Neural cell (in vitro differentiated cells): Measurements from ENCODE around the gene IGFL1. TPM values are rescaled to one million over a fixed set of nuclear protein-coding genes. Genes with fewer than 3 reads are reported as not detected.
"Not testable (repeated sequence)": the region's sequence is repeated elsewhere in the genome, so short reads cannot be mapped to it uniquely, and the experiment has no call there.

ENCODE experiments used
- H2AFZ ChIP-seq: fragments of 200-600, 300-800 bp; sonication (generic), shearing (Covaris generic); 2 replicates; pipeline ENCODE4 v1.6.0; 2014; ENCODE audit warnings: low read depth, mild to moderate bottlenecking, antibody characterized with exemption, low read length, moderate library complexity
- H3F3A ChIP-seq: fragments of 200-600 bp; shearing (Covaris generic); 2 replicates; pipeline ENCODE4 v1.6.1; 2016; ENCODE audit warnings: mild to moderate bottlenecking, moderate library complexity, mixed read lengths, antibody characterized with exemption, low read length; ENCODE audit not compliant: insufficient read depth, poor library complexity, severe bottlenecking
- H3K27ac ChIP-seq: fragments of 200-600, 300-800 bp; sonication (generic), shearing (Covaris generic); 2 replicates; pipeline ENCODE4 v1.5.1; 2014; ENCODE audit warnings: mild to moderate bottlenecking, low read length, moderate library complexity
- H3K27me3 ChIP-seq: fragments of 300-800, 200-600 bp; sonication (generic), shearing (Covaris generic); 2 replicates; pipeline ENCODE4 v1.6.0; 2014; ENCODE audit warnings: mild to moderate bottlenecking, low read depth, low read length, moderate library complexity; ENCODE audit not compliant: insufficient read depth
- H3K36me3 ChIP-seq: fragments of 300-800, 200-600 bp; sonication (generic), shearing (Covaris generic); 2 replicates; pipeline ENCODE4 v1.5.1; 2014; ENCODE audit warnings: mild to moderate bottlenecking, antibody characterized with exemption, low read length, moderate library complexity; ENCODE audit not compliant: insufficient read depth
- H3K4me2 ChIP-seq: fragments of 300-800, 200-600 bp; sonication (generic), shearing (Covaris generic); 2 replicates; pipeline ENCODE4 v1.6.0; 2014; ENCODE audit warnings: mild to moderate bottlenecking, low read length
- H3K4me3 ChIP-seq: fragments of 300-800, 200-600 bp; sonication (generic), shearing (Covaris generic); 2 replicates; pipeline ENCODE4 v1.5.1; 2014; ENCODE audit warnings: mild to moderate bottlenecking, low read length, moderate library complexity
- H3K79me2 ChIP-seq: fragments of 200-600 bp; shearing (Covaris generic); replicated peaks from 2 replicates; pipeline ENCODE4 v1.6.0; 2014; ENCODE audit warnings: mild to moderate bottlenecking, low read length, moderate library complexity; ENCODE audit not compliant: insufficient read depth
- H3K9ac ChIP-seq: fragments of 300-800, 200-600 bp; sonication (generic), shearing (Covaris generic); 2 replicates; pipeline ENCODE4 v1.6.1; 2016; ENCODE audit warnings: mild to moderate bottlenecking, low read length, mixed read lengths
- H3K9me2 ChIP-seq: fragments of 200-600 bp; shearing (Covaris generic); 2 replicates; pipeline ENCODE4 v1.6.1; 2016; ENCODE audit warnings: mild to moderate bottlenecking, low read length, mixed read lengths; ENCODE audit not compliant: insufficient read depth
- H3K9me3 ChIP-seq: fragments of 200-600, 300-800 bp; sonication (generic), shearing (Covaris generic); 2 replicates; pipeline ENCODE4 v1.6.1; 2016; ENCODE audit warnings: mild to moderate bottlenecking, mixed run types, low read length, moderate library complexity, mixed read lengths
- H4K20me1 ChIP-seq: fragments of 200-600 bp; shearing (Covaris generic); 2 replicates; pipeline ENCODE4 v1.6.1; 2016; ENCODE audit warnings: mild to moderate bottlenecking, mixed run types; ENCODE audit not compliant: insufficient read depth
- EZH2 ChIP-seq: fragments of 200-600, 300-800 bp; shearing (Covaris generic), sonication (generic); IDR thresholded peaks from 2 replicates; pipeline ENCODE4 v1.6.1; 2014; ENCODE audit warnings: antibody characterized with exemption, low read length, borderline replicate concordance, mild to moderate bottlenecking; ENCODE audit not compliant: insufficient read depth, poor library complexity, severe bottlenecking
- MXI1 ChIP-seq: fragments of 450-650 bp; conservative IDR thresholded peaks from 2 replicates; pipeline ENCODE4 v1.6.1; 2014; ENCODE audit warnings: antibody characterized with exemption, mild to moderate bottlenecking; ENCODE audit not compliant: poor library complexity, severe bottlenecking
- POLR2AphosphoS5 ChIP-seq: IDR thresholded peaks from 2 replicates; pipeline ENCODE4 v1.6.1; 2012
- RAD21 ChIP-seq: fragments of 450-650 bp; conservative IDR thresholded peaks from 2 replicates; pipeline ENCODE4 v1.6.1; 2014; ENCODE audit warnings: antibody characterized with exemption, mild to moderate bottlenecking, moderate library complexity
- polyA plus RNA-seq: library from polyadenylated mRNA; depleted of rRNA; stranded (reverse); fragments of >200 nt; gene quantifications from 2 replicates; pipeline ENCODE4 v1.2.3, GENCODE V29; 2014
- TF ChIP-seq, protein P1 (sequence below): IDR thresholded peaks from 2 replicates; pipeline ENCODE4 v1.6.1; 2012; ENCODE audit warnings: borderline replicate concordance
- TF ChIP-seq, protein P2 (sequence below): fragments of 450-650 bp; IDR thresholded peaks from 2 replicates; pipeline ENCODE4 v1.5.1; 2014; ENCODE audit warnings: antibody characterized with exemption, mild to moderate bottlenecking, moderate library complexity; ENCODE audit not compliant: poor library complexity, severe bottlenecking

Gene IGFL1
- polyA plus RNA-seq, 1 donor from 2014 or later = not detected

DNA sequence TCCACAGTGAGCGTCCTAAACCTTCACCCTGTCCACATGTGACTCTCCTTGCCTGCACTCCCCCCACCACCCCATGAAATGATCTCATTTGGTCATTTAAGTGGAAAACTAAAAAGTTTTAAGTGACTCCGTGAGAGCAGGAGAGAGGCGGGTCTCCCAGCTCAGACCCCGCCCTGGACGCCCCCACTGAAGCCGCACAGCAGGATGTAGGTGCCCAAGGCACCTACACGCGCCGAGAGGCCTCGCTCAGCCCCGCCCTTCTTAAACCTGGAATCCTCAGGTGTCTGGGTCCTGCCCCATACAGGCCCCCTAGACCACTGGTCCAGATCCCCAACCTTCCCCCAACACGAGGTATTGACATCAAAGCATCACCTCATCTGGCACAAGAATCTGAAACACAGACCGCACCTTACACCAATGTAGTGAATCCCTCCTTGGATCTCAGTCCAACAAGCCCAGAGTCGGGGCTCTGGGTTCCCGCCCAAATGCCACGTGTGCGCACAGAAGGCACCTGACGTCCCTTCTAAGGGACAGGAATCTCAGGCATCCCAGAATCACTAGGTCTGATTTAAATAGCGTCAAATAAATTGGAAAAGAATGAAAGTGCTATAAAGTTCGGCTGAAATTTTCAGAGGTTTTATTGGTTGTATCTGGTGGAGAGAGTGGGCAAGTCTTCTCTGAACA, 3.5 kb downstream of the IGFL1 start:
- Histone ChIP-seq H3K4me3 (no peak overlapping the region), H3F3A (no peaks in the 10 kb centered on the region), H3K36me3 (no peaks in the 10 kb centered on the region), H3K9me2 (no peaks in the 10 kb centered on the region), H3K9me3 (no peaks in the 10 kb centered on the region), H3K27ac (no peak overlapping the region), H3K4me2 (no peak overlapping the region), H3K79me2 (no peaks in the 10 kb centered on the region), H3K27me3 (peaks cover 2% of the 10 kb centered on the region), H3K9ac (no peak overlapping the region), H4K20me1 (no peaks in the 10 kb centered on the region), H2AFZ (no peak overlapping the region)
- TF ChIP-seq MXI1 (no peak), POLR2AphosphoS5 (no peak), RAD21 (no peak), EZH2 (no peak)
- TF ChIP-seq, protein P1, sequence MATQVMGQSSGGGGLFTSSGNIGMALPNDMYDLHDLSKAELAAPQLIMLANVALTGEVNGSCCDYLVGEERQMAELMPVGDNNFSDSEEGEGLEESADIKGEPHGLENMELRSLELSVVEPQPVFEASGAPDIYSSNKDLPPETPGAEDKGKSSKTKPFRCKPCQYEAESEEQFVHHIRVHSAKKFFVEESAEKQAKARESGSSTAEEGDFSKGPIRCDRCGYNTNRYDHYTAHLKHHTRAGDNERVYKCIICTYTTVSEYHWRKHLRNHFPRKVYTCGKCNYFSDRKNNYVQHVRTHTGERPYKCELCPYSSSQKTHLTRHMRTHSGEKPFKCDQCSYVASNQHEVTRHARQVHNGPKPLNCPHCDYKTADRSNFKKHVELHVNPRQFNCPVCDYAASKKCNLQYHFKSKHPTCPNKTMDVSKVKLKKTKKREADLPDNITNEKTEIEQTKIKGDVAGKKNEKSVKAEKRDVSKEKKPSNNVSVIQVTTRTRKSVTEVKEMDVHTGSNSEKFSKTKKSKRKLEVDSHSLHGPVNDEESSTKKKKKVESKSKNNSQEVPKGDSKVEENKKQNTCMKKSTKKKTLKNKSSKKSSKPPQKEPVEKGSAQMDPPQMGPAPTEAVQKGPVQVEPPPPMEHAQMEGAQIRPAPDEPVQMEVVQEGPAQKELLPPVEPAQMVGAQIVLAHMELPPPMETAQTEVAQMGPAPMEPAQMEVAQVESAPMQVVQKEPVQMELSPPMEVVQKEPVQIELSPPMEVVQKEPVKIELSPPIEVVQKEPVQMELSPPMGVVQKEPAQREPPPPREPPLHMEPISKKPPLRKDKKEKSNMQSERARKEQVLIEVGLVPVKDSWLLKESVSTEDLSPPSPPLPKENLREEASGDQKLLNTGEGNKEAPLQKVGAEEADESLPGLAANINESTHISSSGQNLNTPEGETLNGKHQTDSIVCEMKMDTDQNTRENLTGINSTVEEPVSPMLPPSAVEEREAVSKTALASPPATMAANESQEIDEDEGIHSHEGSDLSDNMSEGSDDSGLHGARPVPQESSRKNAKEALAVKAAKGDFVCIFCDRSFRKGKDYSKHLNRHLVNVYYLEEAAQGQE = no peak
- TF ChIP-seq, protein P2, sequence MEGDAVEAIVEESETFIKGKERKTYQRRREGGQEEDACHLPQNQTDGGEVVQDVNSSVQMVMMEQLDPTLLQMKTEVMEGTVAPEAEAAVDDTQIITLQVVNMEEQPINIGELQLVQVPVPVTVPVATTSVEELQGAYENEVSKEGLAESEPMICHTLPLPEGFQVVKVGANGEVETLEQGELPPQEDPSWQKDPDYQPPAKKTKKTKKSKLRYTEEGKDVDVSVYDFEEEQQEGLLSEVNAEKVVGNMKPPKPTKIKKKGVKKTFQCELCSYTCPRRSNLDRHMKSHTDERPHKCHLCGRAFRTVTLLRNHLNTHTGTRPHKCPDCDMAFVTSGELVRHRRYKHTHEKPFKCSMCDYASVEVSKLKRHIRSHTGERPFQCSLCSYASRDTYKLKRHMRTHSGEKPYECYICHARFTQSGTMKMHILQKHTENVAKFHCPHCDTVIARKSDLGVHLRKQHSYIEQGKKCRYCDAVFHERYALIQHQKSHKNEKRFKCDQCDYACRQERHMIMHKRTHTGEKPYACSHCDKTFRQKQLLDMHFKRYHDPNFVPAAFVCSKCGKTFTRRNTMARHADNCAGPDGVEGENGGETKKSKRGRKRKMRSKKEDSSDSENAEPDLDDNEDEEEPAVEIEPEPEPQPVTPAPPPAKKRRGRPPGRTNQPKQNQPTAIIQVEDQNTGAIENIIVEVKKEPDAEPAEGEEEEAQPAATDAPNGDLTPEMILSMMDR = no peak

DNA sequence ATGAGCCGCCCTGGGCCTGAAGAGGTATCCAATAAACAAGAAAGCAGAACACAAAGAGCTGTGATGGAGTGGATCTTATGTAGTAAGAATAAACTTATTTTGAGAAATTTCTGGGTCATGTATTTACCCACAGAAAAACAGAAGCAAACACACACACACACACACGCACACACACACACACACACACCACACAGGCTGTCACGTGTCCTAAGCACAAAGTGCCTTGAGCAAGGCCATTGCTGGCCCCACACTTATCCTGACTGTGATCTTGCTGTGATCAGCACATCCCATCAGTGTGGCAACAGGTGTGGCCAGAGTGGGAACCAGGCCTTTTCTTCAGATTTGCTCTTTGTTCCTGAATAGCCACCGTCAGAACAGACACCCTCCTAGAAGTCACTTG, 4.3 kb downstream of the IGFL1 start:
- H4K20me1 ChIP-seq, H3K9me3 ChIP-seq, H2AFZ ChIP-seq, H3F3A ChIP-seq, H3K4me2 ChIP-seq, H3K27ac ChIP-seq, H3K79me2 ChIP-seq, H3K36me3 ChIP-seq, H3K9me2 ChIP-seq, H3K27me3 ChIP-seq, H3K4me3 ChIP-seq, H3K9ac ChIP-seq: not testable (repeated sequence)

DNA sequence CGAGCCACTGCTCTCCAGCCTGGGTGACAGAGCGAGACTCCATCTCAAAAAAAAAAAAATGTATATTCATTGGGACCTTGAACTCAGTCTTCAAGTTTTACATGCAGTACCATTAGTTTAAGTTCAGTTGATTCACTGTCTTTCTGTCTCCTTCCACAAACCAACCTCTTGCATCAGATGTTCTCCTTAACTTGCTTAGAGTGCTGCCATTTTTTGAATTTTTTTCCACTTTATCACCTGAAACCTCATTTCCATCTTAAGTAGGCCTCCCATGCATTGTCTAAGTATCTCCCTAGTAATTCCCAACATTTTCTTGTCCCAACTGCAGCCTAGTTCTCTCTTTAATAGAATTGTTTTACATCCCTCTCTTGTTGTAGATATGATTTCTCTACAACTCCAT, 8.6 kb downstream of the IGFL1 start:
- H3K4me2 ChIP-seq, H3K4me3 ChIP-seq, H3K36me3 ChIP-seq, H3K9me2 ChIP-seq, H3K9ac ChIP-seq, H3K27me3 ChIP-seq, H3K9me3 ChIP-seq, H3K27ac ChIP-seq, H4K20me1 ChIP-seq, H3F3A ChIP-seq, H3K79me2 ChIP-seq, H2AFZ ChIP-seq: not testable (repeated sequence)
